Skeletal muscle satellite cell (primary cell): ENCODE results near the gene NCOA7.
"Not testable (repeated sequence)": the region's sequence is repeated elsewhere in the genome, so short reads cannot be mapped to it uniquely, and the experiment has no call there.

ENCODE experiments used
- H3K27me3 ChIP-seq: 2 replicates; pipeline ENCODE4 v1.7.0; 2013; ENCODE audit warnings: low read length; ENCODE audit not compliant: control insufficient read depth, insufficient read depth
- H3K36me3 ChIP-seq: 2 replicates; pipeline ENCODE4 v1.7.0; 2013; ENCODE audit warnings: mild to moderate bottlenecking, control low read depth, low read length; ENCODE audit not compliant: insufficient read depth
- H3K4me1 ChIP-seq: 2 replicates; pipeline ENCODE4 v1.7.0; 2013; ENCODE audit warnings: low read length; ENCODE audit not compliant: control insufficient read depth, insufficient read depth
- H3K4me2 ChIP-seq: 2 replicates; pipeline ENCODE4 v1.7.0; 2013; ENCODE audit warnings: mild to moderate bottlenecking, low read length
- H3K4me3 ChIP-seq: 2 replicates; pipeline ENCODE4 v1.7.0; 2013; ENCODE audit warnings: low read length
- H3K9ac ChIP-seq: 2 replicates; pipeline ENCODE4 v1.7.0; 2013; ENCODE audit warnings: mild to moderate bottlenecking, low read depth, low read length, moderate library complexity
- H3K9me3 ChIP-seq: replicated peaks from 2 replicates; pipeline ENCODE4 v1.7.0; 2013; ENCODE audit warnings: mild to moderate bottlenecking, control low read depth, low read length

Gene NCOA7

DNA sequence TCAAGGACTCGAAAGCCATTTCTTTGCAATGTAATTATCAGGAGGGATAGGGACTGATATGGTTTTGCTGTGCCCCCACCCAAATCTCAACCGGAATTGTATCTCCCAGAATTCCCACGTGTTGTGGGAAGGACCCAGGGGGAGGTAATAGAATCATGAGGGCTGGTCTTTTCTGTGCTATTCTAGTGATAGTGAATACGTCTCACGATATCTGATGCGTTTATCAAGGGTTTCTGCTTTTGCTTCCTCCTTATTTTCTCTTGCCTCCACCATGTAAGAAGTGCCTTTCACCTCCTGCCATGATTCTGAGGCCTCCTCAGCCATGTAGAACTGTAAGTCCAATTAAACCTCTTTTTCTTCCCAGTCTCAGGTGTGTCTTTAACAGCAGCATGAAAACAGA is 160.0 kb downstream of the NCOA7 start:
- not testable (repeated sequence) for H3K27me3 ChIP-seq

DNA sequence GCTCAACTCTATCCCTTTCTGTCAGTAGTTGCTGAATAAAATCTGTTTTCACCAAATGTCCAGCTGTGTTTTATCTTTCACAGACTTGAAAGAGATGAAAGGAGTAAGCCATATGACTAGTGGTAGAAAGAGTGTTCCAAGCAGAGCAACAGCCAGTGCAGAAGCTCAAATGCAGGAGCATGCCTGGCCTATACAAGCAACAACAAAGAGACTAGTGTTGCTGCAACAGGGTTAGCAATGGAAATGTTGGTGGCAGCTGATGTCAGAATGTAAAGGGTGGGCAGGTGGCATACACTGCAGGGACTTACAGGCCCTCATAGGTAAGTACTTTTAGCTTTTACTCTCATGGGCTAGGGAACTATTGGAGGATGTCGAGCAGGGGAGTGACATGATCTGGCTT is 160.6 kb downstream of the NCOA7 start:
- Histone ChIP-seq H3K4me2 (no peak overlapping the region), H3K27me3 (no peaks in the 10 kb centered on the region), H3K36me3 (no peaks in the 10 kb centered on the region), H3K9ac (no peak overlapping the region), H3K9me3 (no peaks in the 10 kb centered on the region), H3K4me3 (no peak overlapping the region), H3K4me1 (peaks cover 22% of the 10 kb centered on the region)

More for the DNA sequence above, 160.0 kb downstream of the NCOA7 start:
- H3K9me3 ChIP-seq, H3K36me3 ChIP-seq, H3K4me3 ChIP-seq, H3K9ac ChIP-seq, H3K4me2 ChIP-seq: not testable (repeated sequence)
- H3K4me1 ChIP-seq: peaks cover 24% of the 10 kb centered on the region

DNA sequence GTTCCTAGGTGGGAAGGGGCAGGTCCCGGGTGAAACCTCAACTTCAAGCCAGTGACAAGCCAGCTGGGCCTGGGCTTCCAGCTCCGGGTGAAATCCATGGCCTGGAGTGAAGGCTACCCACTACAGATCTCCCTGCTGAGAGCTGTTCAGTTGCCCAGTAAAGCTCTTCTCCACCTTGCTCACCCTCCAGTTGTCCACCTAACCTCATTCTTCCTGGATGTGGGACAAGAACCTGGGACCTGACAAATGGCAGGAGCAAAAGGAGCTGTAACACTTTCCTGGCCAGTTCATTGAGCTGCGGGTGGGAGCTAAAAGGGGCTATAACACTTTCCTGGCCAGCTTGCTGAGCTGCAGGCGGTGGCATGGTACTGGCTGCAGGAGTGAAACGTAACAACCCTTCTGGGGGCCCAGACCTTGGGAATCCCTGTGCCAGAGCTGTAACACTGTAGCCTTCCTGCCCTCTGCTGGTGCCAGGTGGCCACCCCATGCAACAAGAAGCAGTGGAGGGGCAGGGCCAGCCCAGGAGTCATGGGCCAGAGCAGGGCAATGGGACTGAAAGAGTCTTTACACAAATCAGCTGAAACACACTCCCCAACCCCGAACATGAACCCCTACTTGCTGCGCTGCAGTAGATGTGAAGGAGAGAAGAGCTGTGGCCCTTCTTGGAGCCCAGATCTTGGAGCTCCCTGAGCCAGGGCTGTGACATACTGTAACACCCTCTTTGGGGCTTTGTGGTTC is 162.2 kb downstream of the NCOA7 start:
- no peak overlapping the region for H3K9ac ChIP-seq
- no peak overlapping the region for H3K4me2 ChIP-seq
- H3K27me3 ChIP-seq: no peaks in the 10 kb centered on the region
- peaks cover 11% of the 10 kb centered on the region for H3K4me1 ChIP-seq
- H3K36me3 ChIP-seq: no peaks in the 10 kb centered on the region
- no peaks in the 10 kb centered on the region for H3K9me3 ChIP-seq
- H3K4me3 ChIP-seq: no peak overlapping the region

DNA sequence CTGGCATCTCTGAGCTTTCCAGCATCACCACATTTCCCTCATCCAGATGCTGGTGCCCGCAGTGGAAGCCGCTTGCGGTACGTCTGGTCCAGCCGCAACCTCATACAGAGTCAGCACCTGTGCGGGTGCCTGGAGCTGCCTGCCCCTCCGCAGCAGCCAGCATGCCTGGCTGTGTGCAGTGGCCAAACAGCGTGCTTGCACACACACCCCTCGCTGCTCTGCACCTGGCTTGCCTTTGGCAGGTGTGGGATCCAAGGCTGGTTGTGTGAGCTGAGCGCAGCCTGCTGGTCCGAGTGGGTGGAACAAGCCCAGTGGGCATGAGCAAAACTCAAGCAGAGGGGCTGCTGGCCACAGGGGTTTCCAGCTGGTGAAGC is 162.7 kb downstream of the NCOA7 start:
- H3K4me2 ChIP-seq: no peak overlapping the region
- no peaks in the 10 kb centered on the region for H3K9me3 ChIP-seq
- H3K36me3 ChIP-seq: no peaks in the 10 kb centered on the region
- H3K27me3 ChIP-seq: no peaks in the 10 kb centered on the region
- peaks cover 13% of the 10 kb centered on the region for H3K4me1 ChIP-seq
- H3K4me3 ChIP-seq: no peak overlapping the region
- no peak overlapping the region for H3K9ac ChIP-seq

DNA sequence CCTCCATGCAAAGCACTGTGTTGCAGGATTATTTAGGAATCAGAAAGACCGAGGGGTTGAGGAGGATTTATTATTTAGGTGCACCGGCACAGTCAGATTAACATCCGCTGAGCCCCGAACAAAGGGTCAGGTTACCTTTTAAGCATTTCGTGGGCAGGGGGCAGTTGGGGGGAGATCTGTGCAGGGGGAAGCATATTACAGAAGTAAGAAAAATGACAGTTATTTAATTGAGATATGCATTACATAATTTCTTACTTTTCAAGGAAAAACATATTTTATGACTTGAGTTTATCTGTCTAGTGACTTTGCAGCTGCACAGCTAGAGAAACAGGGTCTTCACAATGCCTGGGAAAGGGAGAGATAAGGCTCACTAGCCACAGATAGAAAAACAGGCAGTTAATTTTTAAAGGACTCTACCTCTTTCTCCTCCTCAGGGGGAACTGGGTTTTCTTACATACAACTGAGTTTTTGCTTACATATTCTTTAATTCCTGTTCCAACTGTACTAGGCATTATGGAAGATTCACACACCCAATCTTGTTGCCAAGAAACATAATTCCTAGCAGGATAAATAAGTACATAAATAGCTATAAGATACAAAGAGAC is 164.1 kb downstream of the NCOA7 start:
- no peaks in the 10 kb centered on the region for H3K9me3 ChIP-seq
- no peak overlapping the region for H3K9ac ChIP-seq
- H3K36me3 ChIP-seq: no peaks in the 10 kb centered on the region
- no peaks in the 10 kb centered on the region for H3K27me3 ChIP-seq
- no peak overlapping the region for H3K4me3 ChIP-seq
- H3K4me2 ChIP-seq: no peak overlapping the region
- H3K4me1 ChIP-seq: peaks cover 15% of the 10 kb centered on the region

DNA sequence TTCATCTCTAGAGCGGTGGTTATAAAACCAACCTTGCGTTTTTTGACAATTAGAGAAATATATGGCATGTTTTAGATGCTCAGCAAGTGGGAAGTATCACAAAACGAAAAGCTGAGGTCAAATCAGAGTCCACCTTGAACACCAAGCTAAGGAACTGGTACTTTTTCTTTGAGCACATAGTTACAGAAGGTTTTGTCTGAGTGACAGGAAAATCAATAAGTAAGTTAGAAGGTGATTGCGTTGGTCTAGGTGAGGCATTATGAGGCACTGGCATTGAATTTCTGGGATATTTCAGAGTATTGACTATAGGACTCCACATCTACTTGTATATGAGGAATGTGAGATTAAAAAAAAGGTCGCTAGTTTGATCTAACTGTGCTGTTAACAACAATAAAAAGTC is 165.2 kb downstream of the NCOA7 start:
- H3K4me2 ChIP-seq: peak overlapping the region; percentile 95
- H3K9me3 ChIP-seq: no peaks in the 10 kb centered on the region
- peaks cover 15% of the 10 kb centered on the region for H3K4me1 ChIP-seq
- no peaks in the 10 kb centered on the region for H3K27me3 ChIP-seq
- H3K4me3 ChIP-seq: peak overlapping the region; percentile 91
- H3K9ac ChIP-seq: peak overlapping the region; percentile 94
- H3K36me3 ChIP-seq: no peaks in the 10 kb centered on the region

DNA sequence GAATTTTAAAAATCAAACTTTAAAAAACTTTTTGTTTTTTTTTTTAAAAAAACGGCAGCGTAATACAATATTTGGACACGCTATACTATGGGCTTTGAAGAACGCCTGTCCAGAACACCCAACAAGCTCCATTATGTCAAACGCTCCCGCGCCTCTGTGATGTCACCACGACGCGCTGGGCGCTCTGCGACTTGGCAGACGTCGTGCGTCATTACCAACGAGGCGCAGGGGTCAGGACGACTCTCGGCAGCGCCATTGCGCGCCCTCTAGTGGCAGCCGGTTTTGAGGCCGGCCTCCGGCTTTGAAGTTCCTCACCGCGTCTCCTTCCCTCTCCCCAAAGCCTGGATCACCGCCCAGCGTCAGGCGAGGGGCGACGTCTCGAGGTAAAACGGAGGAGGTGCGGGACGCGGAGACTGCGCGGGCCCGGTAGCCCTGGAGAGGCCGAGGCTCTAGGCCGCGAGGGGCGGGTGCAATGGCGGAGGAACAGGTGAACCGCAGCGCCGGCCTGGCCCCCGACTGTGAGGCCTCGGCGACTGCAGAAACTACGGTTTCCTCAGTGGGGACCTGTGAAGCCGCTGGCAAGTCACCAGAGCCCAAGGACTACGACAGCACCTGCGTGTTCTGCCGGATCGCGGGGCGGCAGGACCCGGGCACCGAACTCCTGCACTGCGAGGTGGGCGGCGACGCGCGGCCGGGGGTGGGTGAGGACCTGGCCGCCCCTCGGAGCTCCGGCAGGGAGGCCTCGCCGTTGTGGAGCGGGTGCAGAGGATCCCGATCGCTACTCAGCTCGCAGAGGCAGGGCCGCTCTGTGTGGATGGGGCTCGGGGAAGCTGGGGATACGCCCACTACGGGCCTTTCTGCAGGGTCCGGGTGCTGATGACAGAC is 166.0 kb downstream of the NCOA7 start, which contains the start of gene HINT3:
TSS of gene HINT3 (plus strand) at position 265 of the 885 bp plus-strand sequence. CDS start at position 473, 208 bp downstream.
- H3K36me3 ChIP-seq: no peaks in the 10 kb centered on the region
- H3K9ac ChIP-seq: peak within 1 kb of the TSS; percentile 94
- no peaks in the 10 kb centered on the region for H3K9me3 ChIP-seq
- no peaks in the 10 kb centered on the region for H3K27me3 ChIP-seq
- H3K4me2 ChIP-seq: peak within 1 kb of the TSS; percentile 95
- H3K4me1 ChIP-seq: peaks cover 15% of the 10 kb centered on the region
- peak within 1 kb of the TSS; percentile 91 for H3K4me3 ChIP-seq

DNA sequence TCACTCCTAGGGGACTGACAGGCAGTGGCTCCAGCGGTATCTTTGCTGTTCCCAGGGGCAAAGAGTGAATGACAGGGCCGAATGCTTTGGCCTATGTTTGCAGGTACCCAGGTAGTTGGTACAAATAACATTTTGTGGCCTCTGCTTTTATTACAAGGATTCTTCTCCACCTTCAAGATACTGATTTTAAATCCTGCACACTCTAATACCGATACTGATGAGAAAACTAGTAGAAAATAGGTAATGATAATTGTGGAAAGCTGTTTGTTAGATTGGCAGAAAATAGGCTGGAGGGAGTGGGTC is 166.6 kb downstream of the NCOA7 start:
- Histone ChIP-seq H3K4me3 (peak overlapping the region; percentile 91), H3K9ac (peak overlapping the region; percentile 94), H3K36me3 (no peaks in the 10 kb centered on the region), H3K9me3 (no peaks in the 10 kb centered on the region), H3K4me1 (peaks cover 15% of the 10 kb centered on the region), H3K27me3 (no peaks in the 10 kb centered on the region), H3K4me2 (peak overlapping the region; percentile 95)

DNA sequence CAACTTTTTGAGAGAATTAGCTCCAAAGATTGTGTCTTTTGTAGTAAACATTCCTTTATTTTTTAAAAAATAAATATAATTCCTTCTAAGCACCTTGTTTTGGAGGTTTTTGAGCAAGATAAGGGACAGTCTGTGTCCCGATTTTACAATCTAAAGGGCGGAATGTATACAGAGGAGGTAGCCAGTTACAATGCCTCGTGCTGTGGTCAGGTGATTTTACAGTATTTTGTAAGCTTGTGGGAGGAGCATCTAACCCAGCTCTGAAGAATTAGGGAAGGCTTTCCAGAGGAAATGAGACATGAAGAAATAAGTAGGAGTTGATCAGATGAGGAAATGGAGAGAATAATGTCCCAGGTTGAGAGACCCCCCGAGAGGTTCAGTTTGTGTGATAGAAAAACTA is 167.1 kb downstream of the NCOA7 start:
- Histone ChIP-seq H3K4me1 (peaks cover 15% of the 10 kb centered on the region), H3K36me3 (no peaks in the 10 kb centered on the region), H3K27me3 (no peaks in the 10 kb centered on the region), H3K4me3 (peak overlapping the region; percentile 91), H3K9ac (peak overlapping the region; percentile 94), H3K9me3 (no peaks in the 10 kb centered on the region), H3K4me2 (peak overlapping the region; percentile 95)

DNA sequence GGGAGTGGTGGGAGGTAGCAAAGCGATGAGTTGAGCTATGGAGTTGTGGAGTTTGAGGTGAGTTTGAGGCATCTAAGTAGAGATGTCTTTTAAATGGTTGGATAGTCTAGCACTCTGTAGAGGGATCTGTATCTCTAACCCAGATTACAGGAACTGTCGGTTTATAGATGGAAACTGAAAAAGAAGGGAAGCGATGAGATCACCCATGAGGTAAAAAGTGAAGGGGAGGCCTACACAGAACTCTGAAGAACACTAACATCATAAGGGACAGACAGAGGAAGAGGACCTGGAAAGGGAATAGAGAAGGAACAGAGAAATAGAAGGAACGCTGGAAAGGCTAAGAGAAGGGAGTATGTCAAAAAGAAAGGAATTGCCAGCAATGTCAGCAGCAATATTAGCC is 168.3 kb downstream of the NCOA7 start:
- Histone ChIP-seq H3K9me3 (no peaks in the 10 kb centered on the region), H3K4me2 (no peak overlapping the region), H3K36me3 (no peaks in the 10 kb centered on the region), H3K4me3 (no peak overlapping the region), H3K4me1 (peaks cover 15% of the 10 kb centered on the region), H3K27me3 (no peaks in the 10 kb centered on the region), H3K9ac (no peak overlapping the region)

DNA sequence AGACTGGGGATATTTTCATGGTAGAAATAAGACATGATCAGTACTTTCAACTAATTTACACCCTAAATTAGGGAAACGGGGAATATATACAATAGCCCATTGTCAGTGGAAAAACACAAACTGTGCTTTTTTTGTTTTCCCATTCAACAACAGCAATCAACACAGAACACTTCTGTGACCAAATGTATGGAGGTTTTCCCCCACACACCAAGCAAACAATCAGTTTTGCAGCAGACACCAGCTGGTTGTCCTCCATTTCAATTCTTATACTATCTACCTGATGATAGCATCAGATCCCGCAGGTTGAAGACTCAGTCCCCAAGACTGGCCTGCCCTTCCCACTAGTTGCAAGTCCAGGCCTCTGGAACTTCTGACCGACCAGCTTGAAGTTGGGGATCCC is 170.4 kb downstream of the NCOA7 start:
- peaks cover 13% of the 10 kb centered on the region for H3K4me1 ChIP-seq
- H3K9me3 ChIP-seq: no peaks in the 10 kb centered on the region
- no peaks in the 10 kb centered on the region for H3K36me3 ChIP-seq
- H3K4me2 ChIP-seq: no peak overlapping the region
- no peak overlapping the region for H3K4me3 ChIP-seq
- no peaks in the 10 kb centered on the region for H3K27me3 ChIP-seq
- no peak overlapping the region for H3K9ac ChIP-seq
